Astrocyte (in vitro differentiated cells and primary cell): ENCODE results near the gene GARIN5A. TPM values are rescaled to one million over a fixed set of nuclear protein-coding genes. Genes with fewer than 3 reads are reported as not detected.
A peak's percentile ranks its signal among the peaks of the same experiment; 100 is the strongest.

ENCODE experiments used
- DNase-seq: peaks from one replicate; pipeline ENCODE4 v3.0.0-alpha.2; 2010; ENCODE audit warnings: low read depth
- FAIRE-seq: peaks from 2 replicates; lab custom pipeline; 2011; peaks lifted over from hg19 to GRCh38; lab: Jason Lieb, UNC
- H2AFZ ChIP-seq: 2 replicates; pipeline ENCODE4 v1.6.0; 2012; ENCODE audit warnings: low read depth, low read length, inconsistent platforms
- H3K27ac ChIP-seq: 2 replicates; pipeline ENCODE4 v1.5.1; 2011; ENCODE audit warnings: low read depth, low read length, inconsistent platforms
- H3K27me3 ChIP-seq: 2 replicates; pipeline ENCODE4 v1.6.0; 2011; ENCODE audit warnings: low read length, inconsistent platforms; ENCODE audit not compliant: insufficient read depth
- H3K36me3 ChIP-seq: 2 replicates; pipeline ENCODE4 v1.5.1; 2011; ENCODE audit warnings: low read length, inconsistent platforms; ENCODE audit not compliant: insufficient read depth
- H3K4me1 ChIP-seq: 2 replicates; pipeline ENCODE4 v1.5.1; 2011; ENCODE audit warnings: low read length, inconsistent platforms; ENCODE audit not compliant: insufficient read depth
- H3K4me2 ChIP-seq: 2 replicates; pipeline ENCODE4 v1.6.0; 2012; ENCODE audit warnings: low read length, inconsistent platforms
- H3K4me3 ChIP-seq: 2 replicates; pipeline ENCODE4 v1.5.1; 2011; ENCODE audit warnings: low read depth, mild to moderate bottlenecking, low read length, inconsistent platforms; ENCODE audit not compliant: insufficient read depth
- H3K79me2 ChIP-seq: 2 replicates; pipeline ENCODE4 v1.6.0; 2012; ENCODE audit warnings: mild to moderate bottlenecking, low read length, inconsistent platforms; ENCODE audit not compliant: insufficient read depth
- H3K9ac ChIP-seq: 2 replicates; pipeline ENCODE4 v1.6.0; 2012; ENCODE audit warnings: mild to moderate bottlenecking, low read length, inconsistent platforms
- H3K9me3 ChIP-seq: 2 replicates; pipeline ENCODE4 v1.5.1; 2012; ENCODE audit warnings: low read depth, mild to moderate bottlenecking, low read length, inconsistent platforms; ENCODE audit not compliant: insufficient read depth
- H4K20me1 ChIP-seq: 2 replicates; pipeline ENCODE4 v1.6.0; 2012; ENCODE audit warnings: low read length, inconsistent platforms; ENCODE audit not compliant: insufficient read depth
- H3K27ac Mint-ChIP-seq: one replicate; pipeline ENCODE4 v1.8.0; 2021; ENCODE audit warnings: mild to moderate bottlenecking, mixed read lengths; ENCODE audit not compliant: unreplicated experiment
- H3K27me3 Mint-ChIP-seq: one replicate; pipeline ENCODE4 v1.8.0; 2021; ENCODE audit warnings: low read depth, mixed read lengths; ENCODE audit not compliant: unreplicated experiment
- H3K36me3 Mint-ChIP-seq: one replicate; pipeline ENCODE4 v1.8.0; 2021; ENCODE audit warnings: low read depth, mixed read lengths; ENCODE audit not compliant: unreplicated experiment
- H3K4me1 Mint-ChIP-seq: one replicate; pipeline ENCODE4 v1.8.0; 2021; ENCODE audit warnings: low read depth, mixed read lengths; ENCODE audit not compliant: unreplicated experiment
- H3K4me3 Mint-ChIP-seq: one replicate; pipeline ENCODE4 v1.8.0; 2021; ENCODE audit warnings: mild to moderate bottlenecking, moderate library complexity, mixed read lengths; ENCODE audit not compliant: unreplicated experiment
- H3K9me3 Mint-ChIP-seq: one replicate; pipeline ENCODE4 v1.8.0; 2021; ENCODE audit warnings: mild to moderate bottlenecking, mixed read lengths; ENCODE audit not compliant: unreplicated experiment
- EZH2 ChIP-seq: IDR thresholded peaks from 2 replicates; pipeline ENCODE4 v1.6.1; 2012; ENCODE audit warnings: mild to moderate bottlenecking, low read length, inconsistent platforms; ENCODE audit not compliant: insufficient read depth
- total RNA-seq: library from RNA; stranded (reverse); gene quantifications from 2 replicates; pipeline ENCODE4 v1.2.1, GENCODE V29; 2021
- TF ChIP-seq, protein P1 (sequence below): IDR thresholded peaks from 2 replicates; pipeline ENCODE4 v1.5.1; 2011; ENCODE audit warnings: low read depth, mild to moderate bottlenecking, inconsistent platforms, low read length, moderate library complexity; ENCODE audit not compliant: insufficient read depth

Gene GARIN5A
- total RNA-seq, 1 donor from 2014 or later: not detected

DNA sequence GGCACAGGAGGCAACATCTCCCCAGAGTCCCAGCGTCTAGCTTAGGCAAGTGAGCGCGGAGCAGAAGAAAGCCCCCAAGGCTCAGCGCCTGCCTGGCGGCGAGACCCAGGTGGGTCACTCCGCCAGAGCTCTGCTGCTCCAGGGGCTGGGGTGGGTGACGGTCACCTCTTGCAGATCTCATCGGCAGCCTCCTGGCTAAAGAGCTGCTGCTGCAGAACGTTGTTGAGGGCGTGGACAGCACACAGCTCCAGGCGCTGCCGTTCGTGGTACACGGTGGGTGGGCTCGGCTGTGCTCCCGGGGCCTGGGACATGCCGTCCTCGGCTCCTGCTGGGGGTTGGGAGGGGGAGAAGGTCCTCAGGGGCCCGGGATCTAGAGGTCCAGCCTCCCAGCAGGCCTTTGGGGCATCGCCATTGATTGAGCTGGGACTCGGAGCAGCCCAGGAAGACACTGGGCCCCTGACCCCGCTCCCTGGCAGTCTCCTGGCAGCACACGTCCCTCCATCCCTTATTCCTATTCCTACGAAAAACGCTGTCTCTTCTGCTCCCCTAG lies 33.5 kb upstream of the GARIN5A start:
- no peaks in the 10 kb centered on the region for H3K9me3 ChIP-seq
- H3K4me3 Mint-ChIP-seq: no peak overlapping the region
- H2AFZ ChIP-seq: peak overlapping the region; percentile 58
- no peaks in the 10 kb centered on the region for H3K27me3 Mint-ChIP-seq
- no peak for DNase-seq
- peak overlapping the region; percentile 99 for H3K4me2 ChIP-seq
- no peaks in the 10 kb centered on the region for H3K27me3 ChIP-seq
- FAIRE-seq: no peak
- H3K9me3 Mint-ChIP-seq: peaks cover 29% of the 10 kb centered on the region
- H3K36me3 ChIP-seq: no peaks in the 10 kb centered on the region
- H3K4me3 ChIP-seq: peak overlapping the region; percentile 76
- H3K27ac ChIP-seq: peak overlapping the region; percentile 45
- H3K36me3 Mint-ChIP-seq: no peaks in the 10 kb centered on the region
- TF ChIP-seq, protein P1, sequence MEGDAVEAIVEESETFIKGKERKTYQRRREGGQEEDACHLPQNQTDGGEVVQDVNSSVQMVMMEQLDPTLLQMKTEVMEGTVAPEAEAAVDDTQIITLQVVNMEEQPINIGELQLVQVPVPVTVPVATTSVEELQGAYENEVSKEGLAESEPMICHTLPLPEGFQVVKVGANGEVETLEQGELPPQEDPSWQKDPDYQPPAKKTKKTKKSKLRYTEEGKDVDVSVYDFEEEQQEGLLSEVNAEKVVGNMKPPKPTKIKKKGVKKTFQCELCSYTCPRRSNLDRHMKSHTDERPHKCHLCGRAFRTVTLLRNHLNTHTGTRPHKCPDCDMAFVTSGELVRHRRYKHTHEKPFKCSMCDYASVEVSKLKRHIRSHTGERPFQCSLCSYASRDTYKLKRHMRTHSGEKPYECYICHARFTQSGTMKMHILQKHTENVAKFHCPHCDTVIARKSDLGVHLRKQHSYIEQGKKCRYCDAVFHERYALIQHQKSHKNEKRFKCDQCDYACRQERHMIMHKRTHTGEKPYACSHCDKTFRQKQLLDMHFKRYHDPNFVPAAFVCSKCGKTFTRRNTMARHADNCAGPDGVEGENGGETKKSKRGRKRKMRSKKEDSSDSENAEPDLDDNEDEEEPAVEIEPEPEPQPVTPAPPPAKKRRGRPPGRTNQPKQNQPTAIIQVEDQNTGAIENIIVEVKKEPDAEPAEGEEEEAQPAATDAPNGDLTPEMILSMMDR: no peak
- TF ChIP-seq EZH2: no peak
- H3K9ac ChIP-seq: peak overlapping the region; percentile 84
- no peaks in the 10 kb centered on the region for H4K20me1 ChIP-seq
- no peak overlapping the region for H3K27ac Mint-ChIP-seq
- peaks cover 4% of the 10 kb centered on the region for H3K4me1 ChIP-seq
- H3K79me2 ChIP-seq: peaks cover 9% of the 10 kb centered on the region
- H3K4me1 Mint-ChIP-seq: no peaks in the 10 kb centered on the region

DNA sequence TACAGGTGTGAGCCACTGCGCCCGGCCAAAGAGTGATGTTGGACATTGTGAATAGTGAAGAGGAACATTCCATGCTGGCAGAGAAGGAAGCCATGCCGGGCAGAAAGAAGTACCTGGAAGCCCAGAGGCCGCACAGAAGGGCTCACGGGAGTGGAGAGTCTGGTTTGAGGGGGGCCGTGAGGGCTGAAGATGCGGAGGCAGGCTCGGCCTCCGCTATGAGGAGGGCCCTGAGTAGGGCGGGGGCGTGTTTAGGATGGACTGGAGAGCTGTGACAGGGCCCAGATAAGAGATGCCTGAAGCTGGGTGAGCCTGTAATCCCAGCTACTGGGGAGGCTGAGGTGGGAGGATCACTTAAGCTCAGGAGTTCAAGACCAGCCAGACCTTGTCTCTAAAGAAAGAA lies 32.7 kb upstream of the GARIN5A start:
- no peak overlapping the region for H3K4me2 ChIP-seq
- H3K27me3 ChIP-seq: no peaks in the 10 kb centered on the region
- no peaks in the 10 kb centered on the region for H3K9me3 ChIP-seq
- no peak overlapping the region for H3K4me3 Mint-ChIP-seq
- no peak overlapping the region for H3K4me3 ChIP-seq
- FAIRE-seq (no peak), DNase-seq (no peak)
- H3K36me3 ChIP-seq: no peaks in the 10 kb centered on the region
- peaks cover 9% of the 10 kb centered on the region for H3K79me2 ChIP-seq
- peaks cover 29% of the 10 kb centered on the region for H3K9me3 Mint-ChIP-seq
- no peaks in the 10 kb centered on the region for H3K27me3 Mint-ChIP-seq
- no peak overlapping the region for H3K9ac ChIP-seq
- H2AFZ ChIP-seq: no peak overlapping the region
- H4K20me1 ChIP-seq: no peaks in the 10 kb centered on the region
- H3K36me3 Mint-ChIP-seq: no peaks in the 10 kb centered on the region
- TF ChIP-seq, protein P1: no peak
- TF ChIP-seq EZH2: no peak
- H3K27ac Mint-ChIP-seq: no peak overlapping the region
- H3K27ac ChIP-seq: no peak overlapping the region
- H3K4me1 ChIP-seq: peaks cover 4% of the 10 kb centered on the region
- no peaks in the 10 kb centered on the region for H3K4me1 Mint-ChIP-seq

DNA sequence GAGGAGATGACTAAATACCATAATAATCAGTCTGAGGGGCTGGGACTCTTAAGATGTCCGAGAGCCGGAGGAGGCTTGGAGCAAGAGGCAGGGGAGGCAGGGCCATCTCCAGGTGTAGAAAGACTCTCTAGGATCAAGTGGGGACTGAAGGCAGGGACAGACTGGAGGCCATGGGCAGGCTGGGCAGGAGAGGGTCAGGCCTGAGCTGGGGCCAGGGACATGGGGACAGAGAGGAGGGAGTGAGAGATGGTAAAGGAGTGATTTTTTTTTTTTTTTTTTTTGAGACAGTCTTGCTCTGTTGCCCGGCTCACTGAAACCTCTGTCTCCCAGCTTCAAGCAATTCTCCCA lies 32.2 kb upstream of the GARIN5A start:
- Histone ChIP-seq H4K20me1 (no peaks in the 10 kb centered on the region), H3K27ac (no peak overlapping the region), H3K9me3 (no peaks in the 10 kb centered on the region), H2AFZ (no peak overlapping the region), H3K27me3 (no peaks in the 10 kb centered on the region), H3K4me1 (peaks cover 4% of the 10 kb centered on the region), H3K4me3 (no peak overlapping the region), H3K9ac (no peak overlapping the region), H3K79me2 (peaks cover 9% of the 10 kb centered on the region), H3K4me2 (no peak overlapping the region), H3K36me3 (no peaks in the 10 kb centered on the region)
- no peak overlapping the region for H3K4me3 Mint-ChIP-seq
- DNase-seq: no peak
- no peaks in the 10 kb centered on the region for H3K27me3 Mint-ChIP-seq
- H3K9me3 Mint-ChIP-seq: peaks cover 25% of the 10 kb centered on the region
- H3K36me3 Mint-ChIP-seq: no peaks in the 10 kb centered on the region
- no peaks in the 10 kb centered on the region for H3K4me1 Mint-ChIP-seq
- FAIRE-seq: no peak
- TF ChIP-seq EZH2: no peak
- TF ChIP-seq, protein P1: no peak
- no peak overlapping the region for H3K27ac Mint-ChIP-seq
